Stimulated activated CD4-positive, alpha-beta T cell treated with anti-CD3 and anti-CD28 coated beads, Interleukin-1b, Interleukin-23, amount 100 ng/mL, for 1 hour (primary cell): Measurements from ENCODE around the gene SYTL1.

Source experiments
- DNase-seq, 2 donors: peaks; one replicate each; pipeline ENCODE4 v3.0.0-alpha.2; 2020; ENCODE audit warnings: low read depth in 2 of 2

Gene SYTL1

GRCh38 chr1:27364696-27365371, 23.0 kb downstream of the SYTL1 start:
- DNase-seq: no peak

GRCh38 chr1:27365372-27366112, 23.7 kb downstream of the SYTL1 start:
- DNase-seq: peak in 1 of 2 donors; percentile 63

DNA sequence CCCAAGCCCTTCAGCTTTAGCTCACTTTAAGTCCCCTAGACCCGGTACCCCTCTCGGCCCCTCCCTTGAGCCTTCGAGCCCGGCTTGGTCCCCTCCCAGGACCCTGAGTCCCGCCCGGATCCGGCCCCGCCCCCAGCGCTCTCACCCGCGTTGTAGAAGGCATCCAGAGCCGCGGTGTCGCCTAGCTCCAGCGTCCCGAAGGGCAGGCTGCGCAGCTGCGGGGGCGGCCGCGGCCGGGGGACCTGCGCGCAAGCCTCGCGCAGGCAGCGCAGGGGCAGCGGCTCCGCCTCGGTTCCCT, 24.2 kb downstream of the SYTL1 start:
- DNase-seq: peak in 1 of 2 donors; percentile 47

- no peak for DNase-seq
These were observed 24.8 kb downstream of the SYTL1 start, which contains the start of gene MAP3K6 for GRCh38 chr1:27366411-27367159. MAP3K6 (minus strand) TSS chr1:27366961; CDS start chr1:27366597, 364 bp downstream.

DNA sequence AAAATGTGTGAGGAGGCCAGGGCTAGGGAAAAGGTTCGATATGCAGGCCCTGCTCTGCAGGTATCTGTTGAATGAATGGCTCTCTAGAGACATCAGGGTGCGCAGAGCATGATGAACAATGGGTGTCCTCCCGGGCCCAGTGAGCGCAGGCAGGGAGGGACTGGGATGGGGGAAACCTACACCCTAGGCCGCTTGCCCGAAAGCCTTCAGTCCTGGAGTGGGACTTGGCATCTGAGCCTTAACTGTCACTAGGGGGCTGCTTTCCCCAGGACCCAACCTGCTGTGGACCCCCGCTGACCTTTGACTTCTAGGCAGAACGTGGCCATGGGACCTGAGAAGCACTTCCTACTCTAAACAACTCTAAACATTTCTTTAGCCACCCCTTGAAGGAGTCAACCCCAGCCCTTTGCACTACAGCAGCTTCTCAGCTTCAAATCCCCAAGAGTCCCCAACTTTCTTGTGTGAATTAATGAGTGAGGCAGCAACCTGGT, 25.4 kb downstream of the SYTL1 start:
- no peak for DNase-seq

- DNase-seq: no peak
These were observed 27.2 kb downstream of the SYTL1 start for GRCh38 chr1:27368869-27369582.

DNA sequence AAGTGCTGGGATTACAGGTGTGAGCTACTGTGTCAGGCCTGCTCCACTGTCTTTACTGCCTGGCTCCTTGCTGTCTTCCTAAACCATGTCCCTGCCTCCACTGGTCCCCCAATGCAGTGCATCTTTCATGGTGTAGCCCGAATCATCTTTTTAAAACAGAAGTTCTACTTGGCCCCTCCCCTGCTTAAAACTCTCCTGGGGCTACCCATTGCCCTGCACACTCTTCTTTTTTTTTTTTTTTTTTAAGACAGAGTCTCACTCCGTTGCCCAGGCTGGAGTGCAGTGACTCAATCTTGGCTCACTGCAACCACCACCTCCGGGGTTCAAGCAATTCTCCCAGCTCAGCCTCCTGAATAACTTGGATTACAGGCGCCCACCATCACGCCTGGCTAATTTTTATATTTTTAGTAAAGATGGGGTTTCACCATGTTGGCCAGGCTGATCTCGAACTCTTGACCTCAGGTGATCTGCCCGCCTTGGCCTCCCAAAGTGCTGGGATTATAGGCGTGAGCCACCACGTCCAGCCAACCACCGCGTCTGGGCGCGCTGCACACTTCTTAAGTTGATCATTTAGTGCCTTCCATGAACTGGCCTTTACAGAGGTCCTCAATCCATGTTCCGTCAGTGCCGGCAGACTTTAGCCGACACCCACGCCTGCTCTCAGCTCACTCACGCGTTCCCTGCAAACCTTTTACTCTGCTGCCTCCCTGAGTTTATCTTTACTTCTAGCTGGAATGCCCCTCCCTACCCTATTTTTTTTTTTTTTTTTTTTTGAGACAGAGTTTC, 30.4 kb downstream of the SYTL1 start:
- no peak for DNase-seq

DNA sequence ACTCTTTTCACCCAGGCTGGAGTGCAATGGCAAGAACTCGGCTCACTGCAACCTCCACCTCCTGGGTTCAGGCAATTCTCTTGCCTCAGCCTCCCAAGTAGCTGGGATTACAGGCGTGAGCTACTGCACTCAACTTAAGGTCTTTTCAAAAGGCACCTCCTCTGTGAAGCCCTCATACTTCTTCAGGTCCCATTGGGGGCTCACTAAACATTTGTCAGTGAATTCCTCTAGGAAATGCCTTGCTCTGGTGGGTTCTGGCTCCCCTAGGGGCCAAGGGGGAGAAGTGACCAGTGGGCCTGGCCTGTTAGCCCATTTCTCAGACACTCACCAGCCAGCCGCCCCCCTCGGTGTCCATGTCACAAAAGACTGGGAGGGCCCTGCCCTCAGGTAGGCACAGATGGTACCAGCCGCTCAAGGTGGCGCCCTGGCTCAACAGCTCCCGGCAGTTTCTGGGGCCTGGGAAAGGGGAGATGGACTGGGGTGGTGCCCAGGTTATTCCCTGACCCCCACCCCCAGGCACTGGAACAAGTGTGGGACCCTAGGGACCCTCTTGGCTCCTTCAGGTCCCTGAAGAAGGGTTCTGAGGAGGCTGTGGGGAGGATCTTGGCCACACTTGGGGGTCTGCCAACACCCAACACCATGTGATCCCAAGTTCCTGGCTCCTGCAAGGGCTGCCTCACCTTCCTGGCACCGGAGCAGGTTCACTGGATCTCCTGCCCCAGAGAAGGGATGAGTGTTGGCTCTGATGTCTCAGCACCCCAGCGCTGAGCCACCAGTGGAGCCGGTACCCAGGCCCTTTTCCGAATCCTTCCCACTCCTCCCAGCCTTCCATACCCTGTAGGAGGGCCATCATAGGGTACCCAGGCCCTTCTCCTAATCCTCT, 31.2 kb downstream of the SYTL1 start:
- no peak for DNase-seq

- DNase-seq: no peak
These were observed 32.7 kb downstream of the SYTL1 start, which contains the start of gene FCN3 for GRCh38 chr1:27374362-27375086. FCN3 (minus strand) TSS chr1:27374824; CDS start chr1:27374818, 6 bp downstream.

- no peak for DNase-seq
These were observed 36.1 kb downstream of the SYTL1 start for GRCh38 chr1:27377760-27378495.

DNA sequence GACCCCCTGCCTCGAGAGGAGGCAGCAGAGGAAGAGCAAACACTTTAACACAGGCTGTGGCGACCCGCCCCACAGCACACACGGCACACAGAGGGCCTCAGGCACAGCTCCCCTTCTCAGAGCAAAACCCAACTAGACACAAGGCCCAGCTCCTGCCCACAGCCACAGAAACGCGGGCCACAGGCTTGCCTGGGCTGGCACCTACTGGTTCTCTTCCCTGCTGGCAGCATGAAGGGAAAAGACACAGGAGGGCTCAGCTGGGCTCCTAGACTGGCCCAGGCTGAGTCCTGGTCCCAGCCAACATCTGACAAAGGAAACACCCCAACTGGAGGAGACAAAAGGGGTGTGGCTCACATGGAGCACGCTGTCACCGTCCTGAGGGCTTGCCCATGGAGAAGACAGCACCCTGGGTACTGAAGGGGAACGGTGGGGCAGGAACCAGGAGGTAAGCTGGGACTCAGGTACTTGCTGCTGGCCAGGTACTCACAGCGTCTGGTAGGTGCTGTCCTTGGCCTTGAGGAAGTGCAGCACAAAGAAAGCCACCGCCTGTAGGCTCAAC, 37.8 kb downstream of the SYTL1 start:
- no peak for DNase-seq

DNA sequence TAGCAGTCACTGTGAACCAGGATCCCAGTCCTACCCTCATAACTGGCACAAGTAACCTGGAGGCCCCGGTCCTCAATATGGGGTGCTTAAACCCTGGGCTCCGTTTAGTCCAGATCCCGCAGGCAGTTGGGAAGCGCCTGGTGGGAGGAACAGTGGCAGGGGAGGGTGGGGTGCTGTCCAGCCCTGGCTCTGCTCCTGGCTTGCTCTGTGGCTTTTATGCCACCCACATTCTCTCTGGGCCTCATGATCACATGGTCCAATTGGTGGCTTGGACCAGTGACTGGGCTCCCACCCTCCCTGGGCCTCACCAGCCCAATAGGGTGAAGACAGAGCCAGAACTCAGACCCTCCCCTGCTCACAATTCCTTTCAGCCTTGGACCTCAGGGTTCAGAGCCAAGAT, 38.4 kb downstream of the SYTL1 start:
- DNase-seq: no peak

- DNase-seq: no peak
These were observed 39.2 kb downstream of the SYTL1 start for GRCh38 chr1:27380766-27381733.

DNA sequence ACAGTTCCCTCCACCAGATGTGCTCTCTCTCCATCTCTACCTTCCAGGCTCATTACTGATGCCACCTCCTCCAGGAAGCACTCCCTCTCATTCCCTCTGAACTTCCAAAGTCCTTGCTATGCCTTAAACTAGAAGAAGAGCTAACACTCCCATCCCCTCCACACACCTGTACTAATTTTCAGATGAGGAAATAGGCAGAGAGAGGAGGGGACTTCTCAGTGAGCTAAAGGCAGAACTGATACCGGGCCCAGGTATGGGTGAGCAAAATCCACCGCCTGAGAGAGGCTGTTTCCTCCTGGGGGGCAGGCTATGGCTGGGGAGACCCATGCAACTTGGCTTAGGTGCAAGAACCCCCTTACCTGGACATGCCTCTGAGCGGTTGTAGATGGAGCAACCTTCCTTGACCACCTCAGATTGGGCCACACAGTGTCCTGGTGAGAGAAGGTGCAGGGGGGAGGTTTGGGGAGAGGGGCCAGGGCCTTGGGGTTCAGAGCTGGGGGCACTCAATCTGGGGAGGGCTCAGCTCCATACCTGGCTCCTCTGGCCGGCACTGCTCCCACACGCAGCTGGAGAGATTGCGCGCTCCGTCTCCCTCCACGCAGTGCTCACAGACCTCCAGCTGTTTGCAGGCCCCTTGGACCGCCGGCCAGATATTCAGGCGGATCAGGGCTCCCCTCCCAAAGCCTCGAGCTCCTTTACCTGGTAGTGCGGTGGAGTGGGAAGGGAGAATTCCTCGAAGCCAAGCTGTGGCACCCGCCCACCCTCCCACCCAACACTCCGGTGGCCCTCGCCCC, 40.3 kb downstream of the SYTL1 start:
- DNase-seq: no peak

DNA sequence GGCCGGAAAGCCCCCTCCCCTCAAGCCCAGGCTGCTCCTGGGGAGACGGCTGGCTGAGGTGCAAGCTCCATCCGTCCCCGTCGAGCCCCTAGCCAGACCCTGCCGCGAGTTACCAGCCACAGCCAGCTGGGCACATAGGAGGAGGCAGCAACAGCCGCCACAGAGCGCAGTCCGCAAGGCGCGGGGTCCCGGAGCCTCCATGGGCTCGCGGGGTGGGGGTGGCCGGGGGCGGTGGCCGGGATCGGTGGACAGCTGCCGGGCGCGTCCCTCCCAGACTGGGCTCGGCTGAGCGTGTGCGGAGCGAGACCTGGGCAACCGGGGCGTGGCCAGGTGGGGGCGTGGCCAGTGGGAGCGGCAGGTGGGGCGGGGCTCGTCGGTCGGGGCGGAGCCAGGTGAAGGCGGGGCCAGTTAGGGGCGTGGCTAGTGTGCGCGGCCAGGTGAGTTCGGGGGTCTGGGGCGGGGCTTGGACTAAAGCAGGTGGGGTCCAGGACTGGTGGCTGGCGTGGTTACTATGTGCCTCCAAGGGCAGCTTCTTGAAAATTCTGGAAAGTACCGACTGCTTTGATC, 41.3 kb downstream of the SYTL1 start, which contains the start of gene CD164L2:
TSS of gene CD164L2 (minus strand) at position 295 of the 567 bp plus-strand sequence. CDS start at position 201, 94 bp downstream.
- no peak for DNase-seq

GRCh38 chr1:27383661-27384060, 41.8 kb downstream of the SYTL1 start:
- no peak for DNase-seq
